ENCODE data around the gene RNF7. TPM values are rescaled to one million over a fixed set of nuclear protein-coding genes. Genes with fewer than 3 reads are reported as not detected.

The RNF7 gene
- total and polyA plus RNA-seq, 2 of the 4 experiments (the other 2 are of a cell fraction), result 98.7 to 149 TPM

DNA sequence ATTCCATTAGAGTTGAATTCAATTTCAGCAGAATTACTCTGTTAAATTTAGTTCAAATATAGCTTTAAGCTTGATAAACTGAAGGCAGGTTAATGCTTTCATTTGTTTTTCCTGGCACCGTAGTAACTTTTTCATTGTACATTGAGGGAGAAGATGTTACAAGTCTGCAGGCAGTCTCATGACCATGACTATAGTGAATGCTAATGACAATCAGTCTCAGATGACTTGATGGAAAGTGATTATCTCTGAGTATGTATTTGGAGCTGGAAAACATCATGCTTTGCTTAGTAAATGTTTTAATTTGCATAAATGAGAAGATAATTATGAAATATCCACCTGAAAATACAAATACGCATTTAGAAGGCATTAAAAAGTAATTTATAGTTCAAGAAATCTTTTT is 16.0 kb upstream of the RNF7 start:
- no peak for TF ChIP-seq USF2 (IDR thresholded peaks at IDR 0.05; ENCODE audit: low read depth, low read length)
- TF ChIP-seq SMC3 (IDR thresholded peaks at IDR 0.05; ENCODE audit: low read depth, low read length), result no peak
- TF ChIP-seq RAD21 (IDR thresholded peaks at IDR 0.05; ENCODE audit: low read length), result no peak
- TF ChIP-seq MXI1 (IDR thresholded peaks at IDR 0.05; ENCODE audit: borderline replicate concordance, low read depth, low read length), result no peak
- TF ChIP-seq MAFK (IDR thresholded peaks at IDR 0.05; ENCODE audit: low read depth, low read length), result no peak
- no peak for TF ChIP-seq FOS (IDR thresholded peaks at IDR 0.05; ENCODE audit: low read depth, low read length)
- TF ChIP-seq CHD1 (IDR thresholded peaks at IDR 0.05; ENCODE audit: low read depth, low read length), result no peak
- no peak for TF ChIP-seq CEBPB (IDR thresholded peaks at IDR 0.05; ENCODE audit: low read depth, low read length)
- TF ChIP-seq, protein P1, sequence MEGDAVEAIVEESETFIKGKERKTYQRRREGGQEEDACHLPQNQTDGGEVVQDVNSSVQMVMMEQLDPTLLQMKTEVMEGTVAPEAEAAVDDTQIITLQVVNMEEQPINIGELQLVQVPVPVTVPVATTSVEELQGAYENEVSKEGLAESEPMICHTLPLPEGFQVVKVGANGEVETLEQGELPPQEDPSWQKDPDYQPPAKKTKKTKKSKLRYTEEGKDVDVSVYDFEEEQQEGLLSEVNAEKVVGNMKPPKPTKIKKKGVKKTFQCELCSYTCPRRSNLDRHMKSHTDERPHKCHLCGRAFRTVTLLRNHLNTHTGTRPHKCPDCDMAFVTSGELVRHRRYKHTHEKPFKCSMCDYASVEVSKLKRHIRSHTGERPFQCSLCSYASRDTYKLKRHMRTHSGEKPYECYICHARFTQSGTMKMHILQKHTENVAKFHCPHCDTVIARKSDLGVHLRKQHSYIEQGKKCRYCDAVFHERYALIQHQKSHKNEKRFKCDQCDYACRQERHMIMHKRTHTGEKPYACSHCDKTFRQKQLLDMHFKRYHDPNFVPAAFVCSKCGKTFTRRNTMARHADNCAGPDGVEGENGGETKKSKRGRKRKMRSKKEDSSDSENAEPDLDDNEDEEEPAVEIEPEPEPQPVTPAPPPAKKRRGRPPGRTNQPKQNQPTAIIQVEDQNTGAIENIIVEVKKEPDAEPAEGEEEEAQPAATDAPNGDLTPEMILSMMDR (conservative IDR thresholded peaks at IDR 0.05; ENCODE audit: low read depth, low read length), result no peak
- TF ChIP-seq RFX5 (IDR thresholded peaks at IDR 0.05; ENCODE audit: low read depth, low read length), result no peak
- TF ChIP-seq ELK1 (IDR thresholded peaks at IDR 0.05; ENCODE audit: borderline replicate concordance, low read depth, low read length), result no peak
- no peak for TF ChIP-seq BHLHE40 (IDR thresholded peaks at IDR 0.05; ENCODE audit: low read depth, low read length)
- CTCF ChIA-PET, result interaction anchor here (0.6 kb wide), 1 partner anchor 78 kb away, joined by 4 read pairs; no protein-coding TSS in a partner anchor

More for the DNA sequence above, 16.0 kb upstream of the RNF7 start:
- peaks cover 3% of the 10 kb centered on the region; the same call in 1 of the 2 replicates for H3K4me1 ChIP-seq (ENCODE audit: control insufficient read depth, insufficient read depth, low read length)
- H3K18ac ChIP-seq (ENCODE audit: low read depth, low read length), result no peak overlapping the region
- DNase-seq, result no peak
- 86% methylated on average over 1 of the region's 2 CpGs; no CpG with 5 or more reads in 1 of the 2 experiments for WGBS, 2 experiments (ENCODE audit: extremely low coverage in 2 of 2, insufficient read length in 1 of 2)
- no peak overlapping the region for H2AFZ ChIP-seq (replicated peaks; ENCODE audit: low read length, poor library complexity)
- H2BK120ac ChIP-seq (ENCODE audit: low read depth, low read length), result no peak overlapping the region
- H2AK5ac ChIP-seq (ENCODE audit: low read depth, low read length), result no peak overlapping the region
- H3K14ac ChIP-seq (replicated peaks; ENCODE audit: low read depth, low read length), result no peak overlapping the region
- no peaks in the 10 kb centered on the region for H3K9me3 ChIP-seq (ENCODE audit: control insufficient read depth, insufficient read depth, low read length)
- no peak overlapping the region for H2AK9ac ChIP-seq (replicated peaks; ENCODE audit: low read depth, low read length, poor library complexity)
- H4K91ac ChIP-seq (ENCODE audit: insufficient read depth, low read depth, low read length), result no peak overlapping the region
- H3K79me1 ChIP-seq (ENCODE audit: low read depth in 1 of 2, low read length in 2 of 2), result no peaks in the 10 kb centered on the region
- no peak for ATAC-seq (ENCODE audit: low read depth)
- POLR2A ChIA-PET (ENCODE audit: unreplicated experiment), result no interaction called here
- H4K20me1 ChIP-seq (ENCODE audit: insufficient read depth, low read length), result no peaks in the 10 kb centered on the region
- no peak overlapping the region for H3K27ac ChIP-seq (ENCODE audit: insufficient read depth, low read length)
- H3K4me2 ChIP-seq (ENCODE audit: low read depth, low read length), result no peak overlapping the region
- no peak overlapping the region for H4K8ac ChIP-seq (ENCODE audit: low read depth in 2 of 2, low read length in 2 of 2)
- no peaks in the 10 kb centered on the region for H3K27me3 ChIP-seq (ENCODE audit: control insufficient read depth, insufficient read depth, low read length)
- H3K23ac ChIP-seq (ENCODE audit: low read depth, low read length), result no peak overlapping the region
- dilution Hi-C loops (cut with HindIII; ENCODE audit: low sequenced_read_pairs, unreplicated experiment) (no loop called here), in situ Hi-C loops (cut with MboI; ENCODE audit: low sequenced_read_pairs) (no loop called here), intact Hi-C loops (cut with micrococcal nuclease) (no loop called here)
- H3K4ac ChIP-seq (ENCODE audit: low read depth, low read length), result no peak overlapping the region
- H3K36me3 ChIP-seq (ENCODE audit: control insufficient read depth, insufficient read depth, low read length), result no peaks in the 10 kb centered on the region
- no peak overlapping the region for H2BK20ac ChIP-seq (ENCODE audit: low read depth, low read length)
- no TSS peak for BruUV-seq (replicated peaks)
- no peak overlapping the region for H3K9ac ChIP-seq (ENCODE audit: low read depth, low read length)
- no peak overlapping the region for H2BK15ac ChIP-seq (ENCODE audit: low read depth, low read length)
- H3K9me1 ChIP-seq (ENCODE audit: insufficient read depth, low read length), result peaks cover 2% of the 10 kb centered on the region; the same call in 1 of the 2 replicates
- H2BK5ac ChIP-seq (ENCODE audit: low read depth, low read length, poor library complexity, severe bottlenecking), result no peak overlapping the region
- H3K56ac ChIP-seq (ENCODE audit: extremely low read depth, insufficient read depth, low read length), result no peak overlapping the region
- no peak overlapping the region for H3K4me3 ChIP-seq (ENCODE audit: insufficient read depth, low read depth, low read length)
- no peak overlapping the region for H4K5ac ChIP-seq (ENCODE audit: low read depth, low read length)

All from IMR-90 (cell line).